Testis (tissue), 2 donors: Measurements from ENCODE around the gene GLRA3.

Experiments used
- CTCF ChIP-seq, 3 experiments: fragments of 450-650 bp in 2 of 3; fragments of 200-600 bp in 1 of 3; sonication (generic) in 1 of 3; IDR thresholded peaks; one replicate each; pipeline ENCODE4 v1.5.1; 2016 to 2019; ENCODE audit warnings: antibody characterized with exemption in 3 of 3, mild to moderate bottlenecking in 2 of 3, moderate library complexity in 1 of 3
- POLR2A ChIP-seq: fragments of 450-650 bp; IDR thresholded peaks from one replicate; pipeline ENCODE4 v1.6.1; 2017; ENCODE audit warnings: antibody characterized with exemption, mild to moderate bottlenecking, moderate library complexity

GRCh38 chr4:174813292-174813691 is 15.8 kb downstream of the GLRA3 start:
- TF ChIP-seq CTCF (IDR thresholded peaks at IDR 0.05) (no peak), POLR2A (no peak)
